Putamen (tissue), 1 donor: ENCODE results near the gene AIG1.
"Not testable (repeated sequence)": the region's sequence is repeated elsewhere in the genome, so short reads cannot be mapped to it uniquely, and the experiment has no call there.

Source experiments
- DNase-seq: peaks from one replicate; pipeline ENCODE4 v3.0.0-alpha.2; 2016; ENCODE audit warnings: low spot score

AIG1 gene

DNA sequence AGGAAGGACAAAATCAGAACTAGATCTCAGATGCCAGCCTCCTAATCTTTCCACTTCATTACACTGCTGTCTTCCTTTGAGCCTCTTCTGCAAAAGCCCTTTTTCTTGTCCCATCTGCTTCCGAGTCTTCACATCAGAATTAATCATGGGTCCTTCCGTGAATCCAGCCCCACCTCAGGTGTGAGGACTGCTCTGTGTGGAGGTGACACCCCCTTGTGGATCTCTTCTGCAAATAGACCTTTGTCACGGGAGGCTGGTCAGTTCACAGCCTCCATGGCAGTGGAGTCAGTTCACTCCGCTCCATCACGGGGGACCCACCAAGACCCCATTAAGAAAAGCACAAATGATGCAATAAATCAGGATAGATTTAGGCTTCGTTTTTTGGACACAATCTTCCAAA, 218.7 kb downstream of the AIG1 start:
- no peak for DNase-seq

DNA sequence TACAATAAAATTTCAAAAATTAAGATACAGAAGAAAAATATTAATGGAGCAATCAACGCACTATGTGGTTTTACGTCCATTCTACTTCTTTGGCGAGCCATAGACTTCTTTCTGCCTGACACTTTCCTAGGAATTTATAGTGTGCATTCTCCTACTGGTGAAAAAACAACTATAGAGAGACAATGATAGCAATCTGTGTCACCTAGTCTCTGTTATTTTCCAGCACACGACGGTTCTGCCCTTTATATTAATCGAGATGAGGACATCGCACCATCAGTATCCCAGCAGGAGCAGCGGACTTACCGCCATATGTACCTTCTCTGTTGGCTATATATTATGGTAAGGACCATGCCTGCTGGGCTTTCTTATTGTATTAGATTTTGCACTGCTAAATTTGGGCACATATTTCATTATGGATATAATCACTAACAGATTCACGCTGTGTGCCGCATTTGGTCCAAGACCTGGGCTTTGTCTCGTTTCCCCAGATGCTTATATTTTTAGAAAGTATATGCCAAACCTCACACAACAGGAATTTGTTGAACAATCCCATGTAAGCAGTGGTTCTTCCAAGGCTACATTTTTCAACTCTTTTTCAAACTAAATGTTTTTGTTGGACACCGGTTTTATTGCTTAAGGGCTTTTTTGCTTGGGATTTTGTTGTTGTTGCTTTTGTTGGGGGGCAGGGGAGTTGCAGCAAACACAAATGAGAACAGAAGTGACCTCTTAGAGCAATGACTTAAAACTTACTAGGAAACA, 223.4 kb downstream of the AIG1 start:
- DNase-seq = no peak

DNA sequence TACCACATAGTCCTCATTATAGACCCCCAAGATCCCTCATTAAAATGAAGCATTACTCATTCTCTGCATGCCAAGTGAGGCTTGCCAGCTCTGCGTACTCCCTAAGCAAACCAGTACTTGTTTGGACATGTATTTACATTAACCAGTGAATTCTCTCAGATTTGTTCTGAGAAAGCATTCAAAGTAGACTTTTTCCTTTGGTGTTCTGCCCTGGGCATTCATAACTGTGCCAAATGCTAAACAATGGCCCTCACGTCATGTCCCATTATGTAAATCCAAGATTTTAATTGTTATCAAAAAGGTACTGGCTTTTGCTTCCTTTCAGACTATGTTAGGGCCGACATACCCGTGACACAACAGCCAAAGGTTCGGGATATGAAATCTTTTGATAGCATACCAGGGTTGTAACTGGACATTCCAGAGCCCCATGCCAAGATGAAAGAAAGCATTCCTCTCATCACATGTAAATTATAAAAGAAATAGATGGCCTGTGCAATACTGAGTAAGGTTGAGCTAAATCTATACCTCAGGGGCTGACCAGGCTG, 225.6 kb downstream of the AIG1 start:
- DNase-seq = no peak

DNA sequence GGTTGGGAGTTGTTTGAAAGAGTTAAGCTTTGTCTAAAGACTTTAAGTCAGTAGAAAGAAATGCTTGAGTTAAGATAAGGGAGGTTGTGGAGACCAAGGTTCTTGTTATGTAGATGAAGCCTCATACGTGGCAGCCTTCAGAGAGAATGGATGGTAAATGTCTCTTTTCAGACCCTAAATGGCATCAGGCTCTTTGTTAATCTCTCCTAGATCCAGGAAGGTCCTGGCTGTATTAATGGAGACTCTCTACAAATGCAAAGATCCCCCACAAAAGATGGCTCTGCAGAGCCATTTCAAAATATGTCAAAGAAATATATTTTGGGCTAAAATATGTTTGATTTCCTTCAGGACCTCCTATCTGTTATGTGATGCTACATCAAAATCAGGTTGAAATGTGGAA, 228.2 kb downstream of the AIG1 start:
- DNase-seq = no peak

DNA sequence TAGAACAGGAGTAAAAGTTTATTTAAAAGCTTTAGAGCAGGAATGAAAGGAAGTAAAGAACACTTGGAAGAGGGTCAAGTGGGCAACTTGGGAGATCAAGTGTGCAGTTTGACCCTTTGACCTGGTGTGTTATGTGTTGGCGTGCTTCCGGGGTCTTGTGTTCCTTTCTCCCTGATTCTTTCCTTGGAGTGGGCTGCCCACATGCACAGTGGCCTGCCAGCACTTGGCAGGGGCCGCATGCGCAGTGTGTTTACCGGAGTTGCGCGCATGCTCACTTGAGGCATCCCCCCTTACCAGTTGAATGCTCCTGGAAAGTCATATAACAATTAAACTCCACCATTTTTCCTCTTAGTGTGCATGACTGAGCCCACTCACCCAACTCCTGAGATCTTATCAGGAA, 229.5 kb downstream of the AIG1 start:
- DNase-seq = no peak

DNA sequence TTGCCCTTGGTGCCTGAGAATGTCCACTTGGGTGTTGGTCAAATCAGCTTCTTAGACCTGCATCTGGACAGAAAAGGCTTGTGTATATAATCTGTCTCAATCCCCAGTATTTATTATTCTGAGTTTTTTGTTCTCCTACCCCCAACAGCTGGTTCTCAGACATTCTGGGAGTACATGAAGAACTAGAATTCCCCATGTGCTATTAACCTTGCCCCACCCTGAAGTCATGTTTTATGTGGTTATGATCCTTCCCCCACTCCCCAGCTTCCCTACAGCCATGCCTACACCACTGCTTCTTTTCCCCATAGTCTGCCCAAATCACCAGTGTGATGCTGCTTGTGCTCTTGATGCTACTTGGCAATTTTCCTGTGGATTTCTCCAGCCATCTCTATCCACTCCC, 232.8 kb downstream of the AIG1 start:
- DNase-seq = no peak

DNA sequence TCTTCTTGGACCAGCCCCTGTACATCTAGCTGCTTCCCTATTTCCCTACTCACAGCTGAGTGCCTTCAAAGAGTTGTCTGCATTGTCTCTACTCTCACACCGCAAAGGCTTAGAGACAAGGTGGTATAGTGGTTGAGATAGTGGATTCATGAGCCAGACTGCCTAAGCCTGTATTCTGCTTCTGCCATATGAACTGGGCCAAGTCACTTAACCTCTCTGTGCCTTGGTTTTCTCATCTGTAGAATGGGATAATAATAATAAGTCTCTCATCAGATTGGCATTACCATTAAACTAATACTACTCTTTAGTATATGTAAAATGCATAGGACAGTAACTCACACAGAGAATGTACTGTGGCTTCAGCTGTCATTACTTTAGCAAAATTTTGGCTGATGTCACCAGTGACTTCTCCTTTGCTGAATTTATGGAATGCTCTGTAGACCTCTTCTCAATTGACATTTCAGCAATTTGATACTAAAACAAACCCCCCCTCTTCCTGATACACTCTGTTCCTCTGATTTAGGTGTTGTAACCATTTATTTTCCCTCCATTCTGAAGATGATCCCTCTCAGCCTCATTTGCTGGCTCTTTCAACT, 233.7 kb downstream of the AIG1 start:
- no peak for DNase-seq

DNA sequence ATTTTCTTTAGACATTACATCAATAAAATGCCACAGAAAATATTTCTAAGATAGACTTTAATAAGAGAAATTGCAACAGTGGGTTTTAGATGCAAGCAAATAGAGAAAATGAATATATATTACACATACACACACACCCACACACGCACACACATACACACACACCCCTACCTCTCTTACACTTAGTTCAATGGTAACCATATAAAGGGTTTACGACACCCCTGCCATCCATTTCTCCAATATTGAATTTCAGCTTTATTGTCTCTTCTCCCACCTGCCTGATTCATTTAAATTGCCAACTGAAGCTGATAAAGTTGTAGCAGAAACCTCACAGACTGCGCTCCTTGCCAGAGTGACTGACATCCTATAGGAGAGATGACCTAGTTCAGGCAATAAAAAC, 235.2 kb downstream of the AIG1 start:
- no peak for DNase-seq

DNA sequence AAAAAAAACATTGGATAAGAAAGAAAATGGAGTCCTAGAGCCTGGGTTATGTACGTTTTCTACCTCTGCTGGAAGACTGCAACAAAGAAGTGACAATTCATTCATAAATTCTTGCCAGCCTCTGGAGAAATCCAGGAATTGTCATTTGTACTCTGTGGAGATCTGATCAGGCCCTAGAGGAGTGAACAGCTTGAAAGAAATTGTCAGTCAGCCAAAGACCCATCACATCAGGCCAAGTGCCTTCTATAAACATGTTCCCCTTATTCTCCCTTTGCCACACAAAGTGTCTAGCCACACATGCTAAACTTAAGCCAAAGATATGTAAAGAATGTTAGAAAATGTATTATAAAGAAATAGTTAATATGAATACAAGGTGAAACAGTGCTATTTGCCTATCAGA, 237.4 kb downstream of the AIG1 start:
- DNase-seq = no peak

DNA sequence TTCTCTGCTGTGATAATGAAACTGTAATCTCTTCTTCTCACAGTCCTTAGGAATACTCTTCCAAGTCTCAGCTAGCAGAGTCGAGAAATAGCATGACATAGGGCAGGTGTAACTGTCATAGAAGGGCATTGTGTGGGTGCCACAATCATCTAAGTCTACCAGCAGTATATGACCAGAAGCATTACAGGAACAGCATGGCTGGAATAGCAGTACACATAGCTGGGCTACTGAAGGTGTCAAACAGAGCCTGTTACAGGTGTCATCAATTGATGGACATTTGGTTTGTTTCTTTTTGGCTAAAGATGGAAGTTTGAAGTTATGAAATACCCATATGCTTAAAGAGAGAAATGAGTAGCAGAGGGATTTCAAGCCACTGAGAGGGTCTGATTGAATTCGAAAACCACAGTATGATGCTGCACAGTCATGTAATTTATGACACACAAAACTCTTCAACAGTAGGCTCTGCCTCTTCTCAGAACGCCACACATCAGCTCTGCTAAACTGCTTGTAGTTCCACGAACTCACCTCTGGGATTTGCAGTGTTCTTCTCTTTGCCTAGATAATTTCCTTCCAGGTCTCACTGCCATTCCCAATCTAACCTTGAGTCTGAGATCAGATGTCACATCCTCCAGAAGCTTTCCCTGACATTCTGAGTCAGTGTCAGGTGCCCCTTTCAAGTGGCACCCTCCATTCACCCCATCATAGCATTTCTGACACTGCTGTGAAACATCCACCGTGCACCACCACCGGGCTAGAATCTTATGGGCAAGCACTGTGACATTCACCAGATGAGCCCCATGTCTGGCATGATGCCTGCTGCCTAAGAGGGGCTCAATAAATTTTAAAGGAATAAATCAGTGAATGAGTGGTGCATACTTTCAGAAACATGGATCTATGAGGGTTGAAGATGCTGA, 238.8 kb downstream of the AIG1 start:
- no peak for DNase-seq

DNA sequence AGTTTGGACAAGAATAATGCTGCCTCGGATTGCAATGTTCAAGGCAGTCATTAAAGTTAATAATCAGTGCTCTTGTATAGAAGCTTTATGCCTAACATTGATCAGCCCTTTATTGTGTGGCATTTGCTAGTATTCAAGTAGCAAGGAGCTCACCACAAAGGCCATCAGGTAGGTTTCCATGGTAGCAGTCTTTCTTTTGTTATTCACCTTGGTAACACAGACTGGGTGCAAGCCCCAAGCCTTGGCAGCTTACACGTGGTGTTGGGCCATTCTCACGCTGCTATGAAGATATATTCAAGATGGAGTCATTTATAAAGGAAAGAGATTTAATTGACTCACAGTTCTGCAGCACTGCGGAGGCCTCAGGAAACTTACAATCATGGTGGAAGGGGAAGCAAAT, 240.5 kb downstream of the AIG1 start:
- no peak for DNase-seq

DNA sequence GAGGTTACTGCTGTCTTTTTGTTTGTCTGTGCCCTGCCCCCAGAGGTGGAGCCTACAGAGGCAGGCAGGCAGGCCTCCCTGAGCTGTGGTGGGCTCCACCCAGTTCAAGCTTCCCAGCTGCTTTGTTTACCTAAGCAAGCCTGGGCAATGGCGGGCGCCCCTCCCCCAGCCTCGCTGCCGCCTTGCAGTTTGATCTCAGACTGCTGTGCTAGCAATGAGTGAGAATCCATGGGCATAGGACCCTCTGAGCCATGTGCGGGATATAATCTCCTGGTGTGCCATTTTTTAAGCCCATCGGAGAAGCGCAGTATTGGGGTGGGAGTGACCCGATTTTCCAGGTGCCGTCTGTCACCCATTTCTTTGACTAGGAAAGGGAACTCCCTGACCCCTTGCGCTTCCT, 247.1 kb downstream of the AIG1 start:
- DNase-seq = not testable (repeated sequence)

DNA sequence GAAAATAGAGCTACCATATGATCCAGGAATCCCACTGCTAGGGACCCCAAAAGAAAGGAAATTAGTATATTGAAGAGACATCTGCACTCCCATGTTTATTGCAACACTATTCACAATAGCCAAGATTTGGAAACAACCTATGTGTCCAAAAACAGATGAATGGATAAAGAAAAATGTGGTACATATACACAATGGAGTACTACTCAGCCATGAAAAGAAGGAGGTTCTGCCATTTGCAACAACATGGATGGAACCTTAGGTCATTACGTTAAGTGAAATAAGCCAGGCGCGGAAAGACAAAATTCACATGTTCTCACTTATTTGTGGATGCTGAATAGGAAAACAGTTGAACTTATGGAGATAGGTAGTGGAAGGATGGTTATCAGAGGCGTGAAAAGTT, 252.5 kb downstream of the AIG1 start:
- no peak for DNase-seq

DNA sequence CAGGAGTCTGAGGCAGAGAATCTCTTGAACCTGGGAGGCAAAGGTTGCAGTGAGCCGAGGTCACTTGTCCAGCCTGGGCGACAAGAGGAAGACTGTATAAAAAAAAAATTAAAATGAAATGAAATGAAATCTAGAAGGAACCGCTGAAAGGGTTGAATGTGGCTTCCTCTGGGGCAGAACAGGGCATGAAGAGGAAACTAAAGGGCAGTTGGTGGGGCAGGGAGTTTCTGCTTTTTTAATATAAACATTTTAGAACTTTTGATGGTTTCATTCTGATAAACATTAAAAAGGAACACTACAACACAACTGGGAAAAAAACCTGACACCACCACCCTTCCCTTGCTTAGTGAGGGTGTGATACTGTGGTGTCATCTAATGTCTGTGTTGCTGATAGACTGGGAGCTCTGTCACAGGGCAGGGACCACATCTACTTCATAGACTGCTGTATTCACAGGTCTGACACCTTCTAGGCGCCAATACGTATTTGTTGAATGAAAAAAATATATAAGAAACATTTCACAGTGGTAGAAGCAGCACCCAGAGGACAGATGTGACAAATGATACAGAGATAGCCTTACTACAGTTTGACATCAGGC, 260.9 kb downstream of the AIG1 start:
- DNase-seq = no peak

DNA sequence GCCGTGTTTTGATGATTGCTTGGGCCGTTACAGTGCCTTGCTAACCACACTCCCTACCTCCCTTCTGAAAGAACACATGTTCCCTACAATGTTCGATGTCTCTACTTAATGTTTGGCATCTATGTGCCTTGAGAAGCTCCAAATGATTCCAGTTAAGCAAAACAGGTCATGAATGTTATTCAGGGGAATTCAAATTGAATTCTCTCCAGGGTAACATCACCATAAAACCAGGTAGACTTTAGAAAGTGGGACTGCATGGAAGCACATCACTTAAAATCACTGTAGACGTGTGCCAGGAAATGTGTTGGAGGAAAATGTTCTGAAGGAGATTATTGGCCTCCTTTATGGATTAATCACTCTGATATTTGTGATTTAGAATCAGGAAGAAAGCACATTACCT, 261.7 kb downstream of the AIG1 start:
- DNase-seq = no peak

DNA sequence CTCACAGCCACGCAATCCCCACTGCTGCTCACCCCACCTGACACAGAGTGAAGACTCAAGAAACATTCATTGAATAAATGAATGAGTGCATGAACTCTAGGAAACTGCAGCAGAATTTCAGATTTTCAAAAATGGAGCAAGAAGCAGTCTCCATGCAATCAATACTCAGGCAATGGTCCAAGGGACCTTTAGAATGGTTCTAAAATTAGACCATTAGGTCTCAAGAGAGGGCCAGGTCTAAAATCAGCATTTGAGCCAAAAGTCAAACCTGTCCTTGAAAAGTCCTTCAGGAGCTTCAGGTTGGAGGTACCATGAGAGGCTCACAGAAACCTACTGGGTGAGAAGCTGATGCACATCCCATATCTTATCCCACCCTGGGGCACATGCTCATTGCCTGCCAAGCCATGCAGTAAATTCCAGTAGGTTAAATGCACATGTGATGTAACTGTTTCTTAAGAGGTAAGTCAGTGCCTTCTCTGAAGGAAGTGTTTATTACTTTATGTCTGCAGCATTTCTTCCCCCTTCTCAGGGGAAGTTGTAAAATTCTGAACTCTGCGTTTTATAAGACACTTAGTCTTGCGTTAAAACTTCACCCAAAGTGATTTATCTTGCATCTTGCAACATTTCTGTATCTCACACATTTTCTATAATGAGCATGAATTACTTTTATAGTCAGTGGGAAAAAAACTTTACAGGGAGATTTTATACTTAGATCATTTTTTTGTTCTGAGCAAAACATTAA, 263.2 kb downstream of the AIG1 start:
- DNase-seq = no peak

DNA sequence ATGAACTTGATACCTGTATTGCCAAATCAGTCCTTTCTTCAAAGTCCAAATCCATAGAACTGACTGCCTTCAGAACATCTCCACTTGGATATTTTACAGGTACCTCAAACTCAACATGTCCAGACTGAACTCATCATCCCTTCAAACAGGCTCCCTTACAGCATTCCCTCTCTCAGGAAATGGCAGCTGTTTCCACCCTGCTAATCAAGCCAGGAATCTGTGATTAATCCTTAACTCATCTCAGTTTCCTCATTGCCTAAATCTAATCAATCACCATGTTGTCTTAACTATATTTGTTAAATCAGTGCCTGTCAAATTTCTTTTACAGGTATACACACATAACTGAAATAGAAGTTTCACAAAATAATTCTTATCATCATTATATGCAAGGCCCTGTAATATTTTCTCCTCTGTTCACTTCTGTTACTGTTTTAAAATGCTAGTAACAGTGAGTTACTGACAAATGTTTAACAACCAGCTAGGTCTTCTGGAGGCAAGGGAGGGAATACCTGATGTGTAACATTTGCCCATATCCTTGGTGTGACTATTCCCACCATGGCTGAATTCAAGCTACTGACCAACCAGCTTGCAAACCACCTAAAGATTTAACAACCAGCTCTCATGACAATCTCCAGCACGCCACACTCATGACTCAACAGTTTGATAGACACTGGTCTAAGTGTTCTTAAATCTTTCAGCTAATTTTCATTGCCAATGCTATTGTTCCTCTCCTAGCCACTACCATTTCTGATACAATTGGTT, 264.9 kb downstream of the AIG1 start:
- no peak for DNase-seq

DNA sequence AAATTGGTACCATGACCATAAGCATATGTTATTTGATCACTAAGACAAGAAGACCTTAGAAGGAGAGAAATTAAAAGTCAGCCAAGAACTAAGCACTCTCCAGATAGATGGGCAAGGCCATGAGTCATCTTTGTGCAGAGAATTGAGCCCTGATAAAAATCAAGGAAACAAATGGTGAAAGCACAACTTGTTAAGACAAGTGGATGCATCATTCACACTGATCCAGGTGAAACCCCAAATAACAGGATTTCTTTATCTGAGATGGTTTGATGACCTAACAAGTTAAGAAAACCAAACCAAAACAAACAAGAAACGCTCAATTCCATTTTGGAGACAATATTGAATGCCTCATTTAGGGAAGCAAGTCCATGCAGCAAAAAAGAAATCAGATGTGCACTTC, 268.2 kb downstream of the AIG1 start:
- no peak for DNase-seq

DNA sequence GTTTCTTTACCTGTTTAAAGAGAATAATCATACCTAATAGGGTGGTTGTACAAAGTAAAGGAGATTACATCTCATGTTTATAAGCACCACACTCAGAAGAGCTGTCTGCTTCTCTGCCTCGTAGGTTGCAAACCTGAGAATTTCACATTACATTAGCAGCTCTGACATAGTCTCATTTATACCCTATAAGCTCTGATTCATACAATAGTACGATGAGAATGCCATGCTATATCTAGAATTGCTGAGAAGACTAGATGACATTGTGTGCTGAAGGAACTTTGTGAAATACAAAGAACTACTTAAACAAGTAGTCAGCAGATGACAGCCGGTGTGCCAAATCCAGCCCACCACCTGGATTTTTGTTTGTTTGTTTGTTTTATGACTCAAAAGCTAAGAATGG, 268.6 kb downstream of the AIG1 start:
- DNase-seq = no peak

DNA sequence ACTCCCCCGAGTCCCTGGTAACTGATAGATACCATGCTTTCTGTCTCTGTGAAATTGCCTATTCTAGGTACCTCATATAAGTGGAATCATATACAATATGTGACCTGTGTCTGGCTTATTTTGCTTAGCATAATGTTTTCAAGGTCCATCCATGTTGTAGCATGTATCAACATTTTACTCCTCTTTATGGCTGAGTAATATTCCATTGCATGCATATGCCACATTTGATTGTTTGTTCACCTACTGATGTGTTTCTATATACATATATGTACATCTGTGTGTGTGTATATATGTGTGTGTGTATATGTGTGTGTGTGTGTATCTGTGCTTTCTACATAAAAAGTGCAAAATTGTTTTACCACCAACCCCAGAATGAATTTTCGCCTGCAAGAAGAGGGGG, 270.7 kb downstream of the AIG1 start:
- DNase-seq = no peak
